T-cell (primary cell): ENCODE results near the gene FSTL4. TPM values are rescaled to one million over a fixed set of nuclear protein-coding genes. Genes with fewer than 3 reads are reported as not detected.

Experiments used
- ATAC-seq, 4 experiments: fragments of 200-7000 bp in 3 of 4; fragments of 150-1000 bp in 1 of 4; cut with Tn5 transposase; replicated peaks in 1 of 4; 1 replicate in 3 of 4; 2 replicates in 1 of 4; pipeline ENCODE4 v1.10.0; 2021; ENCODE audit warnings: moderate library complexity in 3 of 4, mild to moderate bottlenecking in 2 of 4, moderate number of reproducible peaks in 1 of 4
- CTCF ChIA-PET, 2 donors: fragments of 300-600 bp; sonication (Branson Sonifier 250); formaldehyde crosslinking; loops; one replicate each; lab custom pipeline; 2022; ENCODE audit warnings: antibody characterized with exemption in 2 of 2; lab: Charles Lee
- POLR2A ChIA-PET, 2 donors: fragments of 300-600 bp; sonication (Branson Sonifier 250); formaldehyde crosslinking; loops; one replicate each; lab custom pipeline; 2022; ENCODE audit warnings: antibody characterized with exemption in 2 of 2; lab: Charles Lee
- DNase-seq, 35 experiments: peaks; one replicate each; pipeline versions ENCODE4 v3.0.0 to v3.0.0-alpha.2; 2013 to 2023
- H3K27ac ChIP-seq: one replicate; pipeline ENCODE4 v1.5.1; 2013; ENCODE audit warnings: low read length
- H3K27me3 ChIP-seq, 2 experiments: replicated peaks in 1 of 2; 1 replicate in 1 of 2; 2 replicates in 1 of 2; pipeline versions ENCODE4 v1.6.1 to v1.7.0; 2013; ENCODE audit warnings: low read length in 1 of 2, mixed read lengths in 1 of 2; ENCODE audit not compliant: control insufficient read depth in 2 of 2, insufficient read depth in 2 of 2; ENCODE audit errors: extremely low read depth in 1 of 2
- H3K36me3 ChIP-seq, 2 donors: 1 replicate in 1 of 2; 2 replicates in 1 of 2; pipeline versions ENCODE4 v1.6.1 to v1.7.0; 2013; ENCODE audit warnings: low read length in 1 of 2; ENCODE audit not compliant: control insufficient read depth in 2 of 2, insufficient read depth in 1 of 2; ENCODE audit errors: extremely low read depth in 1 of 2
- H3K4me1 ChIP-seq, 2 experiments: 1 replicate in 1 of 2; 2 replicates in 1 of 2; pipeline versions ENCODE4 v1.6.1 to v1.7.0; 2013; ENCODE audit warnings: low read length in 2 of 2, mixed read lengths in 1 of 2; ENCODE audit not compliant: insufficient read depth in 2 of 2, control insufficient read depth in 1 of 2; ENCODE audit errors: extremely low read depth in 1 of 2
- H3K4me3 ChIP-seq, 2 donors: 1 replicate in 1 of 2; 2 replicates in 1 of 2; pipeline versions ENCODE4 v1.5.1 to v1.7.0; 2013; ENCODE audit warnings: mild to moderate bottlenecking in 2 of 2, low read length in 1 of 2, moderate library complexity in 1 of 2; ENCODE audit not compliant: control insufficient read depth in 1 of 2; ENCODE audit errors: extremely low read depth in 1 of 2
- H3K9me3 ChIP-seq: 2 replicates; pipeline ENCODE4 v1.7.0; 2013
- H3K27ac Mint-ChIP-seq, 2 donors: one replicate each; pipeline ENCODE4 v1.8.0; 2020 to 2021; ENCODE audit warnings: mild to moderate bottlenecking in 2 of 2, mixed read lengths in 2 of 2
- H3K27me3 Mint-ChIP-seq, 2 donors: one replicate each; pipeline ENCODE4 v1.8.0; 2021 to 2022; ENCODE audit warnings: mixed read lengths in 2 of 2
- H3K36me3 Mint-ChIP-seq: one replicate; pipeline ENCODE4 v1.8.0; 2021; ENCODE audit warnings: mixed read lengths
- H3K4me1 Mint-ChIP-seq, 3 donors: one replicate each; pipeline ENCODE4 v1.8.0; 2020 to 2022; ENCODE audit warnings: mixed read lengths in 3 of 3, mild to moderate bottlenecking in 1 of 3
- H3K4me3 Mint-ChIP-seq, 3 donors: one replicate each; pipeline ENCODE4 v1.8.0; 2020 to 2022; ENCODE audit warnings: mild to moderate bottlenecking in 3 of 3, mixed read lengths in 3 of 3, moderate library complexity in 3 of 3
- H3K9me3 Mint-ChIP-seq, 3 donors: one replicate each; pipeline ENCODE4 v1.8.0; 2020 to 2022; ENCODE audit warnings: mixed read lengths in 3 of 3
- WGBS: methylation state at CpG from one replicate; pipeline ENCODE4 v1.1.5; 2013; ENCODE audit warnings: missing lambda C conversion rate; ENCODE audit not compliant: insufficient coverage; 5-methylcytosine and 5-hydroxymethylcytosine counted together
- total RNA-seq, 35 experiments: library from RNA in 6 of 35; stranded (reverse) in 6 of 35; fragments of 120-200 nt in 1 of 35; gene quantifications; one replicate each; pipeline versions ENCODE4 v1.2.1 to v1.2.4 and lab custom pipeline; 2013 to 2026

The FSTL4 gene
- total RNA-seq, 5 donors from 2014 or later (not counting 1 experiment from before 2014, with no cell fraction given): 1.6 TPM; not detected in 3

- H3K9me3 ChIP-seq: no peaks in the 10 kb centered on the region
- DNase-seq (no peak), ATAC-seq (no peak)
- ChIA-PET CTCF (no interaction called here), POLR2A (no interaction called here)
- peaks cover 0 to 18% of the 10 kb centered on the region in 2 experiments for H3K4me1 ChIP-seq
- no peaks in the 10 kb centered on the region for H3K36me3 ChIP-seq
- H3K27ac Mint-ChIP-seq: no peak overlapping the region
- H3K4me3 ChIP-seq: no peak overlapping the region
- H3K4me1 Mint-ChIP-seq: peaks cover 12 to 26% (median 26%) of the 10 kb centered on the region in 3 donors
- WGBS: 100% methylated on average over 2 of the region's 2 CpGs
- peaks cover 0 to under 1% of the 10 kb centered on the region in 2 donors for H3K27me3 Mint-ChIP-seq
- no peak overlapping the region for H3K27ac ChIP-seq
- no peak overlapping the region for H3K4me3 Mint-ChIP-seq
- no peaks in the 10 kb centered on the region for H3K36me3 Mint-ChIP-seq
- H3K27me3 ChIP-seq: peaks cover 0 to 15% of the 10 kb centered on the region in 2 experiments
- no peaks in the 10 kb centered on the region for H3K9me3 Mint-ChIP-seq
These were observed 354.4 kb downstream of the FSTL4 start for GRCh38 chr5:133257977-133258376.

GRCh38 chr5:133256276-133256675, 356.1 kb downstream of the FSTL4 start:
- H3K36me3 ChIP-seq: no peaks in the 10 kb centered on the region
- no peak overlapping the region for H3K27ac ChIP-seq
- peaks cover 12 to 26% (median 26%) of the 10 kb centered on the region in 3 donors for H3K4me1 Mint-ChIP-seq
- no peak overlapping the region for H3K4me3 Mint-ChIP-seq
- H3K27me3 ChIP-seq: peaks cover 0 to 13% of the 10 kb centered on the region in 2 experiments
- no peak for DNase-seq
- WGBS: 89% methylated on average over 3 of the region's 7 CpGs
- ChIA-PET CTCF (no interaction called here), POLR2A (no interaction called here)
- peaks cover 0 to 18% of the 10 kb centered on the region in 2 experiments for H3K4me1 ChIP-seq
- H3K9me3 Mint-ChIP-seq: no peaks in the 10 kb centered on the region
- H3K9me3 ChIP-seq: no peaks in the 10 kb centered on the region
- ATAC-seq: no peak
- no peak overlapping the region for H3K27ac Mint-ChIP-seq
- H3K4me3 ChIP-seq: no peak overlapping the region
- H3K27me3 Mint-ChIP-seq: no peaks in the 10 kb centered on the region
- no peaks in the 10 kb centered on the region for H3K36me3 Mint-ChIP-seq

DNA sequence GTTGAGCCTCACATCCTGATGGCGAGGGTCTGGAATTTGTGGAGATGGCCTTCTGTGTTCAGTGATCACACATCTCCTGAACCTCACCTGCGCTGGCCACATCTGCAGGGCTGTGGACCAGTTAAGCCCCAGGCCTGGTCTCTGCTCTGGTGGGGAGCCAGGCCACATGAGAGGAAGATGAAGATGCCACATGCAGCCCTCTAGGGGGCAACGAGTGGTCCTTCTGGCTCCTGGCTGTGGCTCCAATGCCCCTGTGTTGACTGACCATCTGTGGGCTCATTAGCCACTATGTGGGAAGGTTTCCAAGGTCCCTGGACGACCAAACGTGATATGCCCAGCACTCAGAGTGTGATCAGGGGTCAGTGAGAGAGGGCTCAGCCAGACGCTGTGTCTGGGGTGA, 357.5 kb downstream of the FSTL4 start:
- DNase-seq (no peak), ATAC-seq (no peak)
- no peaks in the 10 kb centered on the region for H3K27me3 Mint-ChIP-seq
- Histone ChIP-seq H3K36me3 (no peaks in the 10 kb centered on the region), H3K9me3 (no peaks in the 10 kb centered on the region), H3K27ac (no peak overlapping the region), H3K27me3 (peaks cover 0 to 6% of the 10 kb centered on the region in 2 experiments), H3K4me3 (no peak overlapping the region), H3K4me1 (peaks cover 0 to 11% of the 10 kb centered on the region in 2 experiments)
- ChIA-PET POLR2A (no interaction called here), CTCF (no interaction called here)
- no peaks in the 10 kb centered on the region for H3K9me3 Mint-ChIP-seq
- WGBS: 70% methylated on average over 5 of the region's 6 CpGs
- H3K36me3 Mint-ChIP-seq: no peaks in the 10 kb centered on the region
- H3K4me1 Mint-ChIP-seq: peaks cover 10 to 17% (median 15%) of the 10 kb centered on the region in 3 donors
- no peak overlapping the region for H3K4me3 Mint-ChIP-seq
- no peak overlapping the region for H3K27ac Mint-ChIP-seq

DNA sequence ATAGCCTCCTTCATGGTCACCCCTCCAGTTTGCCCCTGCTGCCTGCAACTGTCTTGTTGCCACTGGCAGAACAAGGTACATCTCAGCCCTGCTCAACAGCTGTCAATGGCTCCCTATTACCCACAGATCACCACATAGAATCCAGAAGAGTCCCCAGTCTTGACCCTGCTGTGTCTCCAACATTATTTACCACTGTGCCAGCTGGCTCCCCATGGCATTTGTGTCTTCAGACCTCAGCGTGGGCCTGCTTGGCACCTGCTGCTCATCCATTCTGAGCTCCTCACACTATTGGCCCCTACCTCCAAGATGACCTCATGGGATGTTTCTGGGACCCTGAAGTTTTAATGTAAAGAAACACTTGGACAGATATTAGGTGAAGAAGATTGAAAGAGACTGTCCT, 358.7 kb downstream of the FSTL4 start:
- DNase-seq (no peak), ATAC-seq (no peak)
- H3K9me3 Mint-ChIP-seq: no peaks in the 10 kb centered on the region
- H3K27ac ChIP-seq: no peak overlapping the region
- H3K4me3 Mint-ChIP-seq: no peak overlapping the region
- H3K27ac Mint-ChIP-seq: no peak overlapping the region
- peaks cover 0 to 9% of the 10 kb centered on the region in 2 experiments for H3K27me3 ChIP-seq
- H3K4me3 ChIP-seq: no peak overlapping the region
- no peaks in the 10 kb centered on the region for H3K9me3 ChIP-seq
- H3K27me3 Mint-ChIP-seq: no peaks in the 10 kb centered on the region
- no peaks in the 10 kb centered on the region for H3K36me3 ChIP-seq
- H3K36me3 Mint-ChIP-seq: no peaks in the 10 kb centered on the region
- no peaks in the 10 kb centered on the region for H3K4me1 ChIP-seq
- ChIA-PET POLR2A (no interaction called here), CTCF (no interaction called here)
- peaks cover 0 to 6% (median 4%) of the 10 kb centered on the region in 3 donors for H3K4me1 Mint-ChIP-seq
- WGBS: no CpG with 5 or more reads among the region's 1 CpG

GRCh38 chr5:133253070-133253469, 359.3 kb downstream of the FSTL4 start:
- no peak for DNase-seq
- 91% methylated on average over 4 of the region's 6 CpGs for WGBS
- Histone ChIP-seq H3K27me3 (peaks cover 0 to 11% of the 10 kb centered on the region in 2 experiments), H3K4me1 (no peaks in the 10 kb centered on the region), H3K4me3 (no peak overlapping the region), H3K9me3 (no peaks in the 10 kb centered on the region), H3K36me3 (no peaks in the 10 kb centered on the region), H3K27ac (no peak overlapping the region)
- no peak overlapping the region for H3K27ac Mint-ChIP-seq
- H3K9me3 Mint-ChIP-seq: no peaks in the 10 kb centered on the region
- no peak for ATAC-seq
- no peaks in the 10 kb centered on the region for H3K4me1 Mint-ChIP-seq
- no peaks in the 10 kb centered on the region for H3K27me3 Mint-ChIP-seq
- H3K4me3 Mint-ChIP-seq: no peak overlapping the region
- ChIA-PET POLR2A (no interaction called here), CTCF (no interaction called here)
- no peaks in the 10 kb centered on the region for H3K36me3 Mint-ChIP-seq

- Histone ChIP-seq H3K4me1 (no peaks in the 10 kb centered on the region), H3K27me3 (peaks cover 0 to 11% of the 10 kb centered on the region in 2 experiments), H3K27ac (no peak overlapping the region), H3K4me3 (no peak overlapping the region), H3K9me3 (no peaks in the 10 kb centered on the region), H3K36me3 (no peaks in the 10 kb centered on the region)
- ChIA-PET POLR2A (no interaction called here), CTCF (no interaction called here)
- 83% methylated on average over 4 of the region's 6 CpGs for WGBS
- H3K27ac Mint-ChIP-seq: no peak overlapping the region
- no peak for ATAC-seq
- H3K27me3 Mint-ChIP-seq: no peaks in the 10 kb centered on the region
- H3K4me1 Mint-ChIP-seq: no peaks in the 10 kb centered on the region
- H3K4me3 Mint-ChIP-seq: no peak overlapping the region
- no peaks in the 10 kb centered on the region for H3K36me3 Mint-ChIP-seq
- DNase-seq: no peak
- H3K9me3 Mint-ChIP-seq: no peaks in the 10 kb centered on the region
These were observed 360.2 kb downstream of the FSTL4 start for GRCh38 chr5:133252133-133252480.
